ENCODE results near the gene NFIX. TPM values are rescaled to one million over a fixed set of nuclear protein-coding genes. Genes with fewer than 3 reads are reported as not detected.

Gene NFIX
- total RNA-seq, 1 donor from 2014 or later, result 8.4 TPM

GRCh38 chr19:13039211-13039789, 44.0 kb downstream of the NFIX start:
- Mint-ChIP-seq H3K36me3 (ENCODE audit: low read depth, unreplicated experiment) (peaks cover 3% of the 10 kb centered on the region), H3K4me1 (ENCODE audit: low read depth, unreplicated experiment) (peaks cover 28% of the 10 kb centered on the region), H3K9me3 (ENCODE audit: unreplicated experiment) (peaks cover 5% of the 10 kb centered on the region), H3K27me3 (ENCODE audit: low read depth, unreplicated experiment) (peaks cover 55% of the 10 kb centered on the region), H3K4me3 (ENCODE audit: unreplicated experiment) (no peak overlapping the region), H3K27ac (ENCODE audit: unreplicated experiment) (no peak overlapping the region)
- Histone ChIP-seq H3K27ac (ENCODE audit: low read depth, low read length) (no peak overlapping the region), H4K20me1 (ENCODE audit: insufficient read depth, low read length) (peaks cover 23% of the 10 kb centered on the region), H2AFZ (ENCODE audit: low read depth, low read length) (no peak overlapping the region), H3K27me3 (ENCODE audit: insufficient read depth, low read length) (no peaks in the 10 kb centered on the region), H3K9me3 (ENCODE audit: insufficient read depth, low read depth, low read length) (no peaks in the 10 kb centered on the region), H3K36me3 (ENCODE audit: insufficient read depth, low read length) (no peaks in the 10 kb centered on the region), H3K79me2 (ENCODE audit: insufficient read depth, low read length) (peaks cover 94% of the 10 kb centered on the region), H3K4me1 (ENCODE audit: insufficient read depth, low read length) (peaks cover 45% of the 10 kb centered on the region), H3K9ac (ENCODE audit: low read length) (no peak overlapping the region), H3K4me2 (ENCODE audit: low read length) (no peak overlapping the region), H3K4me3 (ENCODE audit: insufficient read depth, low read depth, low read length) (no peak overlapping the region)
- DNase-seq (ENCODE audit: low read depth) (no peak), FAIRE-seq (no peak)
- TF ChIP-seq CTCF (IDR thresholded peaks at IDR 0.05; ENCODE audit: insufficient read depth, low read depth, low read length), result no peak
- no peak for TF ChIP-seq EZH2 (IDR thresholded peaks at IDR 0.05; ENCODE audit: insufficient read depth, low read length)

- H3K9ac ChIP-seq (ENCODE audit: low read length), result no peak overlapping the region
- no peak overlapping the region for H3K4me2 ChIP-seq (ENCODE audit: low read length)
- no peaks in the 10 kb centered on the region for H3K27me3 ChIP-seq (ENCODE audit: insufficient read depth, low read length)
- H3K36me3 ChIP-seq (ENCODE audit: insufficient read depth, low read length), result no peaks in the 10 kb centered on the region
- H3K9me3 ChIP-seq (ENCODE audit: insufficient read depth, low read depth, low read length), result no peaks in the 10 kb centered on the region
- Mint-ChIP-seq H3K4me1 (ENCODE audit: low read depth, unreplicated experiment) (peaks cover 29% of the 10 kb centered on the region), H3K4me3 (ENCODE audit: unreplicated experiment) (no peak overlapping the region), H3K27ac (ENCODE audit: unreplicated experiment) (no peak overlapping the region), H3K27me3 (ENCODE audit: low read depth, unreplicated experiment) (peaks cover 54% of the 10 kb centered on the region), H3K36me3 (ENCODE audit: low read depth, unreplicated experiment) (peaks cover 3% of the 10 kb centered on the region), H3K9me3 (ENCODE audit: unreplicated experiment) (peaks cover 2% of the 10 kb centered on the region)
- H3K79me2 ChIP-seq (ENCODE audit: insufficient read depth, low read length), result peaks cover 93% of the 10 kb centered on the region
- peaks cover 30% of the 10 kb centered on the region for H4K20me1 ChIP-seq (ENCODE audit: insufficient read depth, low read length)
- no peak overlapping the region for H3K27ac ChIP-seq (ENCODE audit: low read depth, low read length)
- H3K4me3 ChIP-seq (ENCODE audit: insufficient read depth, low read depth, low read length), result no peak overlapping the region
- DNase-seq (ENCODE audit: low read depth) (no peak), FAIRE-seq (no peak)
- H2AFZ ChIP-seq (ENCODE audit: low read depth, low read length), result no peak overlapping the region
- TF ChIP-seq CTCF (IDR thresholded peaks at IDR 0.05; ENCODE audit: insufficient read depth, low read depth, low read length) (no peak), EZH2 (IDR thresholded peaks at IDR 0.05; ENCODE audit: insufficient read depth, low read length) (no peak)
- H3K4me1 ChIP-seq (ENCODE audit: insufficient read depth, low read length), result peaks cover 46% of the 10 kb centered on the region
These were observed 45.1 kb downstream of the NFIX start for GRCh38 chr19:13040232-13040947.

- H3K4me2 ChIP-seq (ENCODE audit: low read length), result no peak overlapping the region
- no peaks in the 10 kb centered on the region for H3K36me3 ChIP-seq (ENCODE audit: insufficient read depth, low read length)
- no peak overlapping the region for H2AFZ ChIP-seq (ENCODE audit: low read depth, low read length)
- Mint-ChIP-seq H3K9me3 (ENCODE audit: unreplicated experiment) (peaks cover 2% of the 10 kb centered on the region), H3K4me3 (ENCODE audit: unreplicated experiment) (no peak overlapping the region), H3K36me3 (ENCODE audit: low read depth, unreplicated experiment) (peaks cover 5% of the 10 kb centered on the region), H3K27ac (ENCODE audit: unreplicated experiment) (no peak overlapping the region), H3K27me3 (ENCODE audit: low read depth, unreplicated experiment) (peaks cover 58% of the 10 kb centered on the region), H3K4me1 (ENCODE audit: low read depth, unreplicated experiment) (peaks cover 29% of the 10 kb centered on the region)
- peaks cover 93% of the 10 kb centered on the region for H3K79me2 ChIP-seq (ENCODE audit: insufficient read depth, low read length)
- no peak overlapping the region for H3K9ac ChIP-seq (ENCODE audit: low read length)
- no peak for TF ChIP-seq CTCF (IDR thresholded peaks at IDR 0.05; ENCODE audit: insufficient read depth, low read depth, low read length)
- no peak for TF ChIP-seq EZH2 (IDR thresholded peaks at IDR 0.05; ENCODE audit: insufficient read depth, low read length)
- H3K27ac ChIP-seq (ENCODE audit: low read depth, low read length), result no peak overlapping the region
- no peaks in the 10 kb centered on the region for H3K9me3 ChIP-seq (ENCODE audit: insufficient read depth, low read depth, low read length)
- H3K4me1 ChIP-seq (ENCODE audit: insufficient read depth, low read length), result peaks cover 46% of the 10 kb centered on the region
- no peaks in the 10 kb centered on the region for H3K27me3 ChIP-seq (ENCODE audit: insufficient read depth, low read length)
- H3K4me3 ChIP-seq (ENCODE audit: insufficient read depth, low read depth, low read length), result no peak overlapping the region
- FAIRE-seq (no peak), DNase-seq (ENCODE audit: low read depth) (no peak)
- peaks cover 35% of the 10 kb centered on the region for H4K20me1 ChIP-seq (ENCODE audit: insufficient read depth, low read length)
These were observed 45.6 kb downstream of the NFIX start for GRCh38 chr19:13040948-13041292.

Data from astrocyte (in vitro differentiated cells and primary cell).